Activated gamma-delta T cell treated with Interleukin-2 at 50 U/mL for 16 hours (primary cell): ENCODE results near the gene SLC22A2.
"Not testable (repeated sequence)": the region's sequence is repeated elsewhere in the genome, so short reads cannot be mapped to it uniquely, and the experiment has no call there.

ENCODE experiments used
- DNase-seq: peaks from one replicate; pipeline ENCODE4 v3.0.0-alpha.2; 2020

Gene SLC22A2

GRCh38 chr6:160258346-160259142, at the start of gene SLC22A2:
SLC22A2 (minus strand) TSS chr6:160258821; CDS start chr6:160258757, 64 bp downstream.
- no peak for DNase-seq

GRCh38 chr6:160305926-160306713, 47.5 kb upstream of the SLC22A2 start:
- DNase-seq, result no peak

GRCh38 chr6:160303806-160304205, 45.2 kb upstream of the SLC22A2 start:
- no peak for DNase-seq

- not testable (repeated sequence) for DNase-seq
Observed at GRCh38 chr6:160302431-160303082, 43.9 kb upstream of the SLC22A2 start.

- DNase-seq, result no peak
Observed at GRCh38 chr6:160301339-160301738, 42.7 kb upstream of the SLC22A2 start.

GRCh38 chr6:160300076-160300695, 41.6 kb upstream of the SLC22A2 start:
- no peak for DNase-seq

- DNase-seq, result no peak
Observed at GRCh38 chr6:160299559-160299958, 40.9 kb upstream of the SLC22A2 start.

GRCh38 chr6:160298121-160298520, 39.5 kb upstream of the SLC22A2 start:
- no peak for DNase-seq

- DNase-seq, result no peak
Observed at GRCh38 chr6:160297310-160297709, 38.7 kb upstream of the SLC22A2 start.

GRCh38 chr6:160293844-160294243, 35.2 kb upstream of the SLC22A2 start:
- DNase-seq, result no peak

- no peak for DNase-seq
Observed at GRCh38 chr6:160285541-160286105, 27.0 kb upstream of the SLC22A2 start.

GRCh38 chr6:160284575-160284974, 26.0 kb upstream of the SLC22A2 start:
- DNase-seq, result no peak

- no peak for DNase-seq
Observed at GRCh38 chr6:160282444-160282843, 23.8 kb upstream of the SLC22A2 start.

GRCh38 chr6:160279850-160280249, 21.2 kb upstream of the SLC22A2 start:
- no peak for DNase-seq

- DNase-seq, result no peak
Observed at GRCh38 chr6:160278786-160279310, 20.2 kb upstream of the SLC22A2 start.

- no peak for DNase-seq
Observed at GRCh38 chr6:160278311-160278710, 19.7 kb upstream of the SLC22A2 start.

GRCh38 chr6:160277546-160277945, 18.9 kb upstream of the SLC22A2 start:
- DNase-seq, result no peak

GRCh38 chr6:160277144-160277543, 18.5 kb upstream of the SLC22A2 start:
- DNase-seq, result no peak

GRCh38 chr6:160276126-160276525, 17.5 kb upstream of the SLC22A2 start:
- no peak for DNase-seq

- DNase-seq, result no peak
Observed at GRCh38 chr6:160275511-160276003, 16.9 kb upstream of the SLC22A2 start.

GRCh38 chr6:160274871-160275510, 16.4 kb upstream of the SLC22A2 start:
- DNase-seq, result no peak

GRCh38 chr6:160273750-160274149, 15.1 kb upstream of the SLC22A2 start:
- no peak for DNase-seq
